GM21528 (cell line): Measurements from ENCODE around the gene CAPZA3.
"Not testable (repeated sequence)": the region's sequence is repeated elsewhere in the genome, so short reads cannot be mapped to it uniquely, and the experiment has no call there.

Source experiments
- ATAC-seq: cut with Tn5 transposase; IDR thresholded peaks from one replicate; pipeline ENCODE4 v1.9.1; 2021; ENCODE audit warnings: mild to moderate bottlenecking, moderate library complexity; ENCODE audit not compliant: unreplicated experiment, low FRiP score

Gene CAPZA3, protein sequence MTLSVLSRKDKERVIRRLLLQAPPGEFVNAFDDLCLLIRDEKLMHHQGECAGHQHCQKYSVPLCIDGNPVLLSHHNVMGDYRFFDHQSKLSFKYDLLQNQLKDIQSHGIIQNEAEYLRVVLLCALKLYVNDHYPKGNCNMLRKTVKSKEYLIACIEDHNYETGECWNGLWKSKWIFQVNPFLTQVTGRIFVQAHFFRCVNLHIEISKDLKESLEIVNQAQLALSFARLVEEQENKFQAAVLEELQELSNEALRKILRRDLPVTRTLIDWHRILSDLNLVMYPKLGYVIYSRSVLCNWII

DNA sequence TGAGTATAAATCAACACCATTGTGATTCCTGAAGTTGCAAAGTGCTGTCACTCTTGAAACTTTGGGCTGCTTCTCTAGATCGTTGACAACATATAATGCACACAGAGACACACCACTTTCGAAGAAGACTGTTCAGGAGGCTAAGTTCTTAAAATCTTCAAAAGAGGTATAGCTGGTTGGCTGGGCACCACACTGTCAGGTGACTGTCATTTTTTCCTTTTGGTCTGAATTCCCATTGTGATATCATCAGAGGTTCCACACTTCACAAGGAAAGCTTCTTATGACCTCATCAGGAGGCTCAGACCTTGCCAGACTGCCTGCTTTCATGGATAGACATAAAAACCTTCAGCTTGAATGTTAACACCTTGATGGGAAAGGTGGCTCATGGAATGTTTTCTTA, at the start of gene CAPZA3, which contains the start of gene PLCZ1:
CAPZA3 (plus strand) TSS at position 301 of the 400 bp plus-strand sequence. CDS start 150 bp downstream, outside the sequence.
PLCZ1 (minus strand) TSS at position 194 of the 400 bp plus-strand sequence. CDS start 641 bp downstream, outside the sequence.
- no peak for ATAC-seq

DNA sequence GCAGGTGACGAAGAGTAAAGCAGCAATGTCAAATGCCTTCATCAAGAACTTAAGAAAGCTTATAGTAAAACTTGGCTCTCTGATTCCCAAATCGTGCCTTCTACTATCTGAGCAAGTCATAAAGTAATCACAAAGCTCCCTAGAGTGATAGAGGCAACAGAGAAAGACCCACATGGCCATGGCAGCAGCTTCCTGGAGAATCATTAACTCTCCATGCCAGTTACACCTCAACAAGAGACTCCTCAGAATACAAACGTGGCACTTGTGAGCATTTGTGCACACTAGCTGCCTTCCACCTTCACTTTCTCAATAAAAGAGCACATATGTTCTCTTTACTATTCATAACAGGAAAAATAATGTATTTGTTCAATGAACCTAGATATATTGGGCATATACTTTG, 48.1 kb upstream of the CAPZA3 start:
- no peak for ATAC-seq

DNA sequence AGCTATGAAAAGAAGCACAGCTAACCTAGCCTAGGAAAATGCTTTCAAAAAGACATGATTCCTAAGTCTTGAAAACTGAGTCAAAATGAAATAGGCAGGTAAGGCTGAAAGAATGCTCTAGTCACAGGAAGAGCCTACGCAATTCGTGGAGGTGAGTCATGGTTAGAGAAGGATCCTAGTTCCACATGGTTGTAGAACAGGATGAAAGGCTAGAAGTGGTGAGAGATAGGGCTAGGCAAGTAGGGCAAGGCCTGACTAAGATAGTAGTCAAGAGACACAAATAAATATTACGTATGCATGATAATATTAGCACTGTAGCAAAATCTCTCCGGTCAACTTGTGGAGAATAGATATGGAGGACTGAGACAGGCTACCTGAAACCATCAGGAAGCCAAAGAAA, 47.3 kb upstream of the CAPZA3 start:
- ATAC-seq, result no peak

DNA sequence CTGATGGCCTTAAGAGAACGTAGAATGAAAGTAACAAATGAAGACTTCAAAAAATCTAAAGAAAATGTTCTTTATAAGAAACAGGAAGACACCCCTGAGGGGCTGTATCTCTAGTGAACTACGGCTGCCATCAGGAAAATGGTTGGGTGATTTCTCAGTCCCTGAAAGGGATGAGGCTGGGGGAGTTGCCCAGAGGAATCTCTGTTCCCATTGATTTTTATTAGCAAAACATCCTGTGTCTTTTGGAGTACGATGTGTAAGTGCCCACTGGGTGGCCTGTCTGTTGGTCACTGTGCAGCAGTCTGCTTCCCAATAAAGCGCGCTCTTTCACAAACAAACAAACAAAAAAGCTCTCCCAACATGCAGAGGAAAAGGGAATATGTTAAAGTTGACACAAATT, 43.9 kb upstream of the CAPZA3 start:
- ATAC-seq, result not testable (repeated sequence)

DNA sequence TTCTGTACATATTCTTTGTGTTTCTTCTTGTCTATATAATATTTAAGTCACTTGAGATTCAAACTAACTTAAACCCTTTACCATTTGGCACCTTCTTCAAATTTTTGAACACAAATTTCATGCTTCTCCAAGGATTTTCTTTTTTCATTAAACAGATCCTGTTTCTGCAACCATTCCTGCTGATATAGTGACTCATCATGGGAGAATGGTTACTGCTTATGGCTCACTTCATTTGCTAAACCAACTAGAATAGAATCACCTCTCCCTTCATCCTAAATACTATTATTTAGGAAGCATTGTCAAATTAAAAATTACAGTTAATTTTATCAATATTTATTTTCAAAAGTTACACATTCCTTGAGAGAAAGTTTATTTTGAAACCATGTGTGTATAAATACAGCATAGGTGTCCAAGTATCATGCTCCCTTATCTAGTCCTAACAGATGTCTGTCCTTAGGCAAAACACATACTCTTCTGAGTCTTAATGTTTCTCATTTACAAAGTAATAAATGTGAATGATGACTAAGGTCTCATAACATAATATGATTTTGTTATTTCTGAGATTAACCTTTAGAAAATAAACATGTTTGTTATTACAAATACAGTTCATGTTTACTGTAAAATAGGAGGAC, 40.8 kb upstream of the CAPZA3 start:
- ATAC-seq, result no peak

DNA sequence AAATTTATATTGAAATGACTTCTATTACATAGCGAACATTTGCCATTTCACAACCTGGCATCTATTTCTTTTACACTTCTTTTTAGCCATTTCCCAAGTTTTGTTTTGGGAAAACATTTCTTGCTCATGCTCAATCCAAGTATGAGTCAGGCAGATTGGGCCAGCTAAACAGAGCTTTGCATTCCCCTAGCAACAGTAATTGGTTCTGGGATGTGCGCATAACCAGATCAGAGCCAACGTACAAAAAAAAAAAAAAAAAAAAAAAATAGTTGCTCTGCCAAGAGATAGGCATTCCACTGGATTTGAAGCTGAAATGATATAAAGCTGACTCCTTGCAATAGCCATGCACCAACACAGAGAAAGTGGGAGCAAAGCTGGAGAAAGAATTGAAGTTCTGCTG, 37.6 kb upstream of the CAPZA3 start:
- no peak for ATAC-seq

DNA sequence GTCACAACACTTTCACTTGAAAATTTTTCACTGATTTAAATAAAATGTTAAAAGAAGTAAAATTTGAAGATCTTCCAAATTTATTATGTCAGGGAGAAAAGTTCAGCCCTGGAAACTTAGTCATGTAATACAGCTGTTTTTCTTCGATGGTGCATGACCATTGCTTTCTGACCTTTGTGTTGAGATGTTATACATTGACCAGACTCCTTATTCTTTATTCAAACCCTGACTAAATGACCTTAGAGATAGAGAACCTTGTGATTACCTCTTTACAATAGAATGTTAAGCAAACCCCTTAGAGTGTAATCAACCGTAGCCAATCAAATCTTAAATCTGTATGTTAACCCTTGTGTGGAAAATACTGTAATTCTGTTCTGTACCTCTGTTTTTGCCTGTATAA, 34.6 kb upstream of the CAPZA3 start:
- ATAC-seq, result no peak

DNA sequence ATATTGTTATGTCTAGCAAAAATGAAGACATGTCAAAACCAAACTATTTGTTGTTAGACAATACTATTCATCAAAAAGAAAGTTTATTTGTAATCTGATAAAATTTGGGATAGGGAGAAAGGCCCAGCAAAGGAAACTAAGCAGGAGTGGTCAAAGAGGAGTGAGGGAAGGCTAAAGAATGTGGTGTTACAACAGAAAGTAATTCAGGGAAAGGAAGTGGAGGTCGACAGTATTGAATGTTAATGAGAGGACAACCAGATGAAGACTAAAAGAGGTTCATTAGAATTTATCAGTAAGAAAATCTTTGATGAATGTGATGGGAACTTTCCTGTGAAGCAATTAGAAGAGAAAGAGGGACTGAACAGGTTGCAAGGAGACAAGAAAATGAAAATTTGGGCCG, 34.0 kb upstream of the CAPZA3 start:
- no peak for ATAC-seq

DNA sequence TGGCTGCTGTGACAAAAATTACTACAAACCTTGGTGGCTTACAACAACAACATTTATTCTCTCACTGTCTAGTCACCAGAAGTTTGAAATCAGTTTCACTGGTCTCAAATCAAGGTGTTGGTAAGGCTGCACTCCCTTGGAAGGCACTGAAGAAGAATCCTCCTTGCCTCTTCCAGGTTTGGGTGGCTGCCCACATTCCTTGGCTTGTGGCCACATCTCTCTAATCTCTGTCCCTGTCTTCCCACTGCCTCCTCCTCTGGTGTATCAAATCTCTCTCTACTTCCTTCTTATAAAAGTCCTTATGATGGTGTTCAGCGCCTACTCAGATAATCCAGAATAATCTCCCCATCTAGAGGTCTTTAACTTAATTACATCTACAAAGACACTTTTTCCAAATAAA, 31.1 kb upstream of the CAPZA3 start:
- ATAC-seq, result no peak

DNA sequence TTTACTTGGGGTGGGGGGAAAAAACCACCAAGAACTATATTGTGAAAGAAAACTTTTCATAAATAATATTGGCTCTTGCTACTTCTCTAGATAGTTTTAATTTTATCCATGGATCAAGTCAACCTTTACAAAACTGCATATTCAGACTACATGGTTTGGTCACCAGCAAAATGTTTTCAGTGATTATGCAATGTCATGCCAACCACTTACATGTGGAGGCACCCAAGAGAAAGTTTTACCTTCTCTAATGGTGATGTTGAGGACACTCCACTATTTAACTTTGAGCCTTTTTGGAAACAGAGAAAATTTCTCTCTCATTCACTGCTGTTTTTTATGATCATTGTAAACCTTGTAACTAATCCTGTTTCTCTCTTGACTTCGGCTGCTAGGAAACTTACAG, 21.7 kb upstream of the CAPZA3 start:
- no peak for ATAC-seq

DNA sequence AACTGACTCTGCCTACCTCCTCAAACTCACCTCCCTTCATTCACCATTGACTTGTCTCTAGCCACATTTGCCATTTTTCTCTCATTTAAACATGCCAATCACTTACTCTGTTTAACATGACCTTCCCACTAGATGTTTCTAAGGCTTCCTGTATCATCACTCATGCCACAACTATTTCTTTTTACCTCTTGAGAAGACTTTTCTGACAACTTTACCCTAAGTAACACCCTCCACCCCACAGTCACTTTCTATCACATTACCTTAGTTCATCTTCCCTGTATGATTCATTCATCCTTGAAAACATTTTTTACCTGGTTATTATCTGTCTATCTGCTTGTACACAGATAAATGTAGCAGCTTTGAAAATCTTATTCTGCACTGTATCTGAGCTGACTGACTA, 19.5 kb upstream of the CAPZA3 start:
- no peak for ATAC-seq

DNA sequence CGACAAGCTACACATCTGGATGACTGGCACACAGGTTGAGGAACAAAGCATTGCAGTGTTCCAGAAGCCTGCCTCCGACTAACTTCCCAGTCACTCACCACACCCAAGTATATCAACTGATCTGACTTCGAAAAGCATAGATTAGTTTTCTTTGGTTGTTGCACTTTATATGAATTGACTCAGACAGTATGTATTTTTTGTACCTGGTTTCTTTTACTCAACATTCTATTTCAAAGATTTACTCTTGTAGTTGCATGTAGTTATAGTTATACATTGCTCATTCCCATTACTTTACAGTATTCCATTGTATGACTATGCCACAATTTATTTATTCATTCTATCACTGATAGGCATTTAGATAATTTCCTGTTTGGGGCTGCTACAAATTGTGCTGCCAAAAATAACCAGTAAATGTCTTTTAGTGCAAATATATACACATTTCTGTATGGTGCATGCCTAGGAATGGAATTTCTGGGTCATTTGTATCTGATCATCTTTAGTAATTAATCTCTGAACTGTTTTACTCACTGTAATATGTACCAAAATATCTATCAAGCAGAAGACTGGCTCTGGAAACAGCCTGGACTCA, 17.9 kb upstream of the CAPZA3 start:
- ATAC-seq, result no peak

DNA sequence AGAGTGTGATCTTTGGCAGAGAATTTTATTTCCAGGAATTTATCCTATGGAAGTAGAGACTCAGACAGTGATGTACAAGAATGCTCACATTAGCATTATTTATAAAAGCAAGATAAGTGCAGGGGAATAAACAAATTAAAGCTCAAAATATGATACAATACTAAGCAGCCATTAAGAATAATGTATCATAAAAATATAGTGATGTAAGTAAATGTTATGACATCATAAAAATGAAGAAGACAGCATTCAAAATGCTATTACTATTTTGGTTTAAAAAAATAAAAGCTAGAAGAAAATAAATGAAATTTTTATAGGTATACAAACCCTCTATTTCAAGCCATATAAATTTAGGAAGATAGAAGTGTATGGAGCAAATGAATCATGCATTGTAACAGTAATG, 17.2 kb upstream of the CAPZA3 start:
- no peak for ATAC-seq

DNA sequence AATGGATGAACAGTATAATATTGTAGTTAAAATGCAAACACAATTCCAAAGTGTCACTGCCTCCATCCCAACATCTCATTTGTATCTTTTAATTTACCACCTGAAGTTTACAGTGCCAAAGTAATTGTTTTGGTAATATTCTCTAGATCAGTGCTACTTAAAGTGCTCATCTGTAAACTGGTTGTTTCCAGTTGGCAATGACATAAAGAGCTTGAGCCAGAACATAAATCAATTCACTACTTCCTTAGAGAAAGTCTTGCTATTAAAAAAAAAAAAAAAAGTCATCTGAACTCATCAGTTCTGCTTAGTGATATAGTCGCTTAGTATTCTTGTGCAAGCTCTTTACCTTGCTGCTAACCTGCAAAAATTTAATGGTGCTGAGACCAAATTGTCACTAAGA, 16.5 kb upstream of the CAPZA3 start:
- ATAC-seq, result no peak

DNA sequence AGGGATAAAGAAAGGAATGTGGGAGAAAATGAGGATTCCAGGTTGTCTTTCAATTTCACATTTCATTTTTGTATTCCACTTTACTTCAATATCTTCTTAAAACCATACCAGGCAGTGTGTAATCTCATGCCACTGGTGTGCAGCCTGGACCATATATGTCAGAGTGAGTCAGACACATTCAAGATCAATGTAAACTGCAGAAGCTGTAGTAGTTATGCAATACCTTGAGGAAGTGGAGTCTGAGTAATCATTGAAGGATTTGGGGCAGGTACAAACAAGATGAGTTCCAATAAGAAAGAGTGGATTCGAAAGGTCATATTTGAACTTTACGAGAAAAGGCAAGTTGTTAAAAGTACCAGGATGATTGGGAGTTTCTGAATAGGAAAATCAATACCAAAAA, 14.2 kb upstream of the CAPZA3 start:
- ATAC-seq, result no peak

DNA sequence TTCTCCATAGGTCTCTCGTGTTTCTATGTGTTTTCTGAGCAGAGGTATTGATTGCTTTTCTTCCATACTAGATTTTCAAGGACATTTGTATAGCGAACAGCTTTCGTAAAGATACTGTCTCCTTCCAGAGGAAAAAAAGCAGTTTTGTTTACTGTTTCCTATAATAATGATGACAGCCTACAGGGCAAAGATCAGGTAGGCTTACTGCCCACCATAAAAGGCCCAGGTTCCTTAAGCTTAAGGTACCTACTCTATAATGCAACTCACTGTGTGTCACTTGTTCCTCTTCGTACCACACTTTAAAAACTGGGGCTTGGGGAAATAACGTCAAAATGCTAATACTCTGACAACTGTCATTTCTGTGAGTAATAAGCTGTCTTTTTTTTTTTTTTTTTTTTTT, 6.8 kb upstream of the CAPZA3 start:
- ATAC-seq, result no peak

DNA sequence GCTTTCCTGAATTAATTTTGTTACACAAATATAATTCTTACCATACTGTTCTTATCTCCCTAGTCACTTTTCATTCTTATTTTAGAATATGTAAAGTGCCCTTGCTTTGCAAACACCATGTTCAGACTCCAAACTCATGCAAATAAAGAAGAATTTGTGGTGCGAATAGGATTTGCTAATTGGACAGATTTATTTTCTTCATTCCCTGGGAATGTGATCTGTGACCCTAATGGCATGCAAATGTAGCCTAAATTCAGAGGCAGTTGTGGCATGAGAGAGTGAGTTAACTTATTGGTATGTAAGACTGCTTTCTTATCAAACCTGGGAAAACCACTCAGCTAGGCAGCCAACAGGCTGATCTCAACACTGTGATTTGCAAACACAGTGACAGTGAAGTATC, 10.0 kb downstream of the CAPZA3 start:
- no peak for ATAC-seq

DNA sequence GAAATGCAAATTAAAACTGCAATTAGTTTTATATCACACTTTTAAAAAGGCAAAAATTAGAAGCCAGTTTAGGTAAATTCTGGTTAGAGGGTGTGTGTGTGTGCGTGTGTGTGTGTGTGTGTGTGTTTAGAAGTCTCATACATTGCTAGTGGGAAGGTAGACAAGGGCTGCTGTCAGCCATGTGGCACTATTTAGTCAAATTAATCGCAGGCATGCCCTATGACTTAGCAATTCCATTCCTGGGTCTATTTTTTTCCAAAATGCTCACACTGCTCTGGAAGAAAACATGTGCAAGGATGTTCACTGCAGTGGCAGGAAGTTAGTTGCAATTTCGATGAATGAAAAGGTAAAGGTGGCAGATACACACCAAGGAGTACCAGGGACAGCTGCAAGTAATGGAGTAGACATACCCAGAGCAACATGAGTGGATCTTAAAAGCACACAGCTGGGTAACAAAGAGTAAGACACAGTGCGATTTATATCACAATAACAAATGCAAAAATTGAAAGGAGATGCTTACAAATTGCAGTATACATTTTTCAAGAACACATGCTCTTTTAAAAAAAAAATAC, 11.6 kb downstream of the CAPZA3 start:
- no peak for ATAC-seq

DNA sequence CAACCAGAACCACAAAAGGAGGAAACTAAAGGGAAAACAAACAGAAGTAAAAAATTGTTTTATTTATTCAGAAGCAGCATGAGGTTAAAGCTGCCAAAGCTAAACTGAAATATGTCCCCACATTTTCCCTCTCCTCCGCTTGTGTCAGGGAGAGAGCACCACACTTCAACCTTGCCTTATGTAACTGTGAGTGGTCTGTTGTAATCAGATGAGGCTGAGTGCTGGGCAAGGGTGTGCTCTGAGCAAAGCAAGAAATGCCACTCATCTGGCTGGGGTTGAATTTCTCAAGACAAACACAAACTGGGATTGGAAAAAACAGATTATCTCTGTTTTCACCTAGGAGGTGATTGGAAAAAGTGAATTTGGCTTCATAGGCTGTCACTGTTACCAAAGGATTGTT, 12.2 kb downstream of the CAPZA3 start:
- no peak for ATAC-seq

DNA sequence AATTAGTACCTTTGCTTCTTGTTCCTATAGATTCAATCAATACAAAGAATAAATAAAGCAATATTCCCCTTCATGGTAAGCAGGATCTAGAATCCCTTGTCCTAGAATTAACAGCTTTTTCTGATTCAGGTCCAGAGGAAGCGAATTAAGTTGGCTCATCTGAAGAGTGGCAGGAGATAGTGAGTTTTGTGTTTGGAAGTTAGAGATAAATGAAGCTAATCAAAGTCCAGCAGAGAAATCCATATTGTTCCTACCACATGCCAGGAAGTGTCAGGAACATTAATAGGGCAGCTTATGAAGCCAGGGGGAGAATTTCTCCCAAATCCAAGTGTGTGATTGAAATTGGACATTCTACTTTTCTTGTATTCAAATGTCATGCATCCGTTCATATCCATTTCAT, 13.9 kb downstream of the CAPZA3 start:
- ATAC-seq, result no peak

DNA sequence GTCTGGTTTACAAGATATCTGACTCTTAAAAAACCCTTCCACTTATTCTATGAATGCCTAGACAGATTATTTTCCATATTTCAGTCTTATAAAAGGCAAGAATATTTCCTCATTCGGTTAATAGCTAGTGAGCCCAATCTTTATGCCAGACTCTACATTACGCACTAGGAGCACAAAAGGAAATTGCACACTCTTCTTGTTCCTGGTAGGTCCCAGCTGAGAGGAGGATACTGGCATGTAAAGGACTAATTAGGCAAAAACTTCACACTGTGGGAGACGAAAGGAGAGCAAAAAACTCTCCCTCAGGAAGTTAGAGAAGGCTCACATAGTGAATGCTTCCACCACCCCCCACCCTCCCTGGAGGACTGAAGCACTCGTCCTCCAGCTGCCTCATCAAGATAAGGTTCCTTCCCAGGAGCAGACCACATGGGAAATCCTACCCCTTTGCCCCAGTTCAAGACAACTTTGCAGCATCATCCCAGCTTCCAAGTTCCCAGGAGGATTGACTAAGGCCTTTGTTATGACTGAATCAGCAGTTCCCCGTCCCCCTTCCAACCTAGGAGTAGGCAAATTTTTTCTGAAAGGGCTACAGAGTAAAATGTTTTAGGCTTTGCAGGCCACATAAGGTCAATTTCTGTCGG, 14.5 kb downstream of the CAPZA3 start:
- ATAC-seq, result no peak
